Upper lobe of right lung (tissue), 1 donor: ENCODE data around the gene S100A16. TPM values are rescaled to one million over a fixed set of nuclear protein-coding genes. Genes with fewer than 3 reads are reported as not detected.
"Not testable (repeated sequence)": the region's sequence is repeated elsewhere in the genome, so short reads cannot be mapped to it uniquely, and the experiment has no call there.

Experiments used
- ATAC-seq: fragments of 200-7000 bp; cut with Tn5 transposase; one replicate; pipeline ENCODE4 v1.9.1; 2020; ENCODE audit warnings: mild to moderate bottlenecking, moderate library complexity
- DNase-seq: peaks from one replicate; pipeline ENCODE4 v3.0.0-alpha.2; 2020
- H3K27ac ChIP-seq: fragments of 200-600 bp; one replicate; pipeline ENCODE4 v1.8.0; 2022
- H3K27me3 ChIP-seq: fragments of 200-600 bp; one replicate; pipeline ENCODE4 v1.8.0; 2022; ENCODE audit warnings: mild to moderate bottlenecking
- H3K36me3 ChIP-seq: fragments of 200-600 bp; one replicate; pipeline ENCODE4 v1.8.0; 2022
- H3K4me1 ChIP-seq: fragments of 200-600 bp; one replicate; pipeline ENCODE4 v1.8.0; 2022
- H3K4me3 ChIP-seq: fragments of 200-600 bp; one replicate; pipeline ENCODE4 v1.8.0; 2022; ENCODE audit warnings: mild to moderate bottlenecking
- H3K9me3 ChIP-seq: fragments of 200-600 bp; one replicate; pipeline ENCODE4 v1.8.0; 2022
- intact Hi-C: fragments of 100-400 bp; cut with DNase I; formaldehyde crosslinking; loops from one replicate; pipeline ENCODE4 v1.11.0; 2022
- total RNA-seq: library from RNA; stranded (reverse); fragmentation: NEBNext Ultra II Directional; extraction: Animal tissue kit (Norgen Biotek cat#: 25700); gene quantifications from one replicate; pipeline ENCODE4 v1.2.1, GENCODE V29; 2021
- TF ChIP-seq, protein P1 (sequence below): fragments of 200-600 bp; IDR thresholded peaks from one replicate; pipeline ENCODE4 v1.8.0; 2022; ENCODE audit warnings: antibody characterized with exemption
- donor health status: DM: no; HTN: yes; CAD: no; lungs with severe emphysema.

The S100A16 gene
- total RNA-seq, 1 donor from 2014 or later = 69.6 TPM

DNA sequence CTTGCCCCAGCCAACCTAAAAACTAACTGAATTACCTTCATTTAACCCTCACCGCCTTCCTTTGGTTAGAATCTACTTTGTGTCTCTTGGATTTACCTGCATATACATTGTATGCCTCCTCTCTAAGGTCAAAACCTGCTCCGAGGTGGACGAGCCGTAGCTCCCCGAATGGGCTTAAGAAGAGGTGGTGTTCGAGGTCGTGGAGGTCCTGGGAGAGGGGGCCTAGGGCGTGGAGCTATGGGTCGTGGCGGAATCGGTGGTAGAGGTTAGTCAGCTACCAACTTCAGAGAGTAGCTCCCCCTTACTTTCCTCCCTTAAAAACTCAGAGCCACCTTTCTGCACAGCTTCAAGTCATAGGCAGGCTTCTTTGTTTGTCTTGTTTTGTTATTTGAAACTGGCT, 30.2 kb upstream of the S100A16 start:
- Histone ChIP-seq H3K4me1 (peaks cover 19% of the 10 kb centered on the region), H3K9me3 (no peaks in the 10 kb centered on the region), H3K4me3 (no peak overlapping the region), H3K36me3 (peaks cover 92% of the 10 kb centered on the region), H3K27ac (no peak overlapping the region), H3K27me3 (no peaks in the 10 kb centered on the region)
- no peak for ATAC-seq
- TF ChIP-seq, protein P1, sequence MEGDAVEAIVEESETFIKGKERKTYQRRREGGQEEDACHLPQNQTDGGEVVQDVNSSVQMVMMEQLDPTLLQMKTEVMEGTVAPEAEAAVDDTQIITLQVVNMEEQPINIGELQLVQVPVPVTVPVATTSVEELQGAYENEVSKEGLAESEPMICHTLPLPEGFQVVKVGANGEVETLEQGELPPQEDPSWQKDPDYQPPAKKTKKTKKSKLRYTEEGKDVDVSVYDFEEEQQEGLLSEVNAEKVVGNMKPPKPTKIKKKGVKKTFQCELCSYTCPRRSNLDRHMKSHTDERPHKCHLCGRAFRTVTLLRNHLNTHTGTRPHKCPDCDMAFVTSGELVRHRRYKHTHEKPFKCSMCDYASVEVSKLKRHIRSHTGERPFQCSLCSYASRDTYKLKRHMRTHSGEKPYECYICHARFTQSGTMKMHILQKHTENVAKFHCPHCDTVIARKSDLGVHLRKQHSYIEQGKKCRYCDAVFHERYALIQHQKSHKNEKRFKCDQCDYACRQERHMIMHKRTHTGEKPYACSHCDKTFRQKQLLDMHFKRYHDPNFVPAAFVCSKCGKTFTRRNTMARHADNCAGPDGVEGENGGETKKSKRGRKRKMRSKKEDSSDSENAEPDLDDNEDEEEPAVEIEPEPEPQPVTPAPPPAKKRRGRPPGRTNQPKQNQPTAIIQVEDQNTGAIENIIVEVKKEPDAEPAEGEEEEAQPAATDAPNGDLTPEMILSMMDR = no peak
- DNase-seq = no peak
- intact Hi-C loops = no loop called here

DNA sequence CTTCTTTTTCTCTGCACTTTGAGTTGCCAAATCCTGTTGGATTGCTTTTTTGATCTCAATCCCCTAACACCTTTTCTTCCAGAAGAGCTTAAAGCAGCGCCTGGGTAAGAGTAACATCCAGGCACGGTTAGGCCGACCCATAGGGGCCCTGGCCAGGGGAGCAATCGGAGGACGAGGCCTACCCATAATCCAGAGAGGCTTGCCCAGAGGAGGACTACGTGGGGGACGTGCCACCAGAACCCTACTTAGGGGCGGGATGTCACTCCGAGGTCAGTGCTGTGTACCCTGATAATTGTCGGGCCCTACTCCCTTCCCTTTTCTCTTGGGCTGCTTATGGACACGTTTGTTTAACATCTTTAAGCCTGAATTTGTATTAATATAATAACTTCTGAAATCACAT, 29.2 kb upstream of the S100A16 start:
- H3K27me3 ChIP-seq = no peaks in the 10 kb centered on the region
- DNase-seq (no peak), ATAC-seq (no peak)
- TF ChIP-seq, protein P1 = no peak
- no peak overlapping the region for H3K4me3 ChIP-seq
- H3K36me3 ChIP-seq = peaks cover 100% of the 10 kb centered on the region
- H3K9me3 ChIP-seq = no peaks in the 10 kb centered on the region
- peaks cover 17% of the 10 kb centered on the region for H3K4me1 ChIP-seq
- intact Hi-C loops = no loop called here
- no peak overlapping the region for H3K27ac ChIP-seq

DNA sequence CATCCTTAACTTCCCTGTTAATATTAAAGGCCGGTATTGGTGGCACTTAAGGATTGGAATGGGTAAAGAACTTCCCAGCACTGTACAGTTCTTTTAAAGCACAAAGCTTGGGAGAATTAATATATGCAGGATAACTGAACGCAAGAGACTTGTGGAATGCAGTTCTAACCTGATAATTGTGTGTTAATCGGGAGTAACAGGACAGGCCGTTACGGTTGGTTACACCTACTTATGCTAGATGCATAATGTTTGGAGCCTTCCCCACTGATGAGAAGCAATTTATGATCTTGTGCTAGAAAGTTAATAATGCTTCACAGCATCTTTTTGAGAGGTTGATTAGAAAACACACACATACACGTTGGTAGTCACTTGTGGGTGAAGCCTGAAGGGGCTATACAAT, 27.9 kb upstream of the S100A16 start:
- Histone ChIP-seq H3K27me3 (no peaks in the 10 kb centered on the region), H3K4me3 (no peak overlapping the region), H3K27ac (no peak overlapping the region), H3K4me1 (peaks cover 25% of the 10 kb centered on the region), H3K9me3 (no peaks in the 10 kb centered on the region), H3K36me3 (peaks cover 100% of the 10 kb centered on the region)
- intact Hi-C loops = no loop called here
- ATAC-seq (no peak), DNase-seq (no peak)
- TF ChIP-seq, protein P1 = no peak

DNA sequence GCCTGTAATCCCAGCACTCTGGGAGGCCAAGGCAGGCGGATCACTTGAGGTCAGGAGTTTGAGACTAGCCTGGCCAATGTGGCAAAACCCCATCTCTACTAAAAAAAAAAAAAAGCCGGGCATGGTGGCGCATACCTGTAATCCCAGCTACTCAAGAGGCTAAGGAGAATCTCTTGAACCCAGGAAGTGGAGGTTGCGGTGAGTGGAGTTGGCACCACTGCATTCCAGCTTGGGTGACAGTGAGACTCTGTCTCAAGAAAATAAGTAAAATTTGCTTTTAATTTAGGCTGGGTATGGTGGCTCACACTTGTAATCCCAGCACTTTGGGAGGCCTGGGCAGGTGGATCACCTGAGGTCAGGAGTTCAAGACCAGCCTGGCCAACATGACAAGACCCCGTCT, 27.3 kb upstream of the S100A16 start:
- intact Hi-C loops, H3K27me3 ChIP-seq, H3K4me3 ChIP-seq, H3K27ac ChIP-seq, DNase-seq, H3K9me3 ChIP-seq: not testable (repeated sequence)
- H3K36me3 ChIP-seq = peaks cover 93% of the 10 kb centered on the region
- ATAC-seq = peak; percentile 35
- H3K4me1 ChIP-seq = peaks cover 31% of the 10 kb centered on the region

DNA sequence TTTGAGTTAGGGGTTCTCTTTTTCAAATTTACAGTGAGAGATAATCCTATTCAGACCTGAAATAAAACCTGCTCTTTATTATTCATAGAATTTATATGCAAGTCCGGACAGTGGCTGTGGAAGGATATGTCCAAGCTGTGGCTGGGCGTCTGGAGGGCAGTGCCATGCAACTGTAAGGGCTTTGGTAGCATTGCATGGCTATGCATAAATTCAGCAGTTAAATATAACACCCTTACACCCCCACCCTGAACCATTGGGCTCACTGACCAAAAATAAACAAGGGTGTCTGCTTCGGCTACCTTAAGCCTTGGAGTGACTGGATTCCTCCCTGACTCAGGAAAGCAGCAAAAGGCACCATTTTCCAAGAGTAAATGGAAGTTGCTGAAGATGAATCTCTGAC, 26.3 kb upstream of the S100A16 start:
- DNase-seq = no peak
- no peaks in the 10 kb centered on the region for H3K27me3 ChIP-seq

DNA sequence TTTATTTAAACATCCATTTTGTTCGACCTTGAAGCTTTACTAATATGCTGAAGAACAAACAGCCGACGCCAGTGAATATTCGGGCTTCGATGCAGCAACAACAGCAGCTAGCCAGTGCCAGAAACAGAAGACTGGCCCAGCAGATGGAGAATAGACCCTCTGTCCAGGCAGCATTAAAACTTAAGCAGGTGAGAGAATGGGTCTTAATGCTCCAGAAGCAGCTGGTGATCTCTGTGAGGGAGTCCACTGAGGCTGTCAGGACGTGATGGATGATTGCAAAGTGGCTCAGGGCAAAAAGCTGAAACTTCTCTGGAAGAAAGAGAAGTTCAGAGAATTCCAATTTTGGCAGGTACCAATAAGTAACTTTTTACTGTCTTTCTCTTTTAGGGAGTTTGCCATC, 25.3 kb upstream of the S100A16 start:
- peaks cover 28% of the 10 kb centered on the region for H3K4me1 ChIP-seq
- no peaks in the 10 kb centered on the region for H3K9me3 ChIP-seq
- ATAC-seq = no peak
- intact Hi-C loops = no loop called here
- H3K27ac ChIP-seq = no peak overlapping the region
- H3K27me3 ChIP-seq = no peaks in the 10 kb centered on the region
- TF ChIP-seq, protein P1 = no peak
- DNase-seq = no peak
- peaks cover 74% of the 10 kb centered on the region for H3K36me3 ChIP-seq
- no peak overlapping the region for H3K4me3 ChIP-seq

More for the DNA sequence above, 26.3 kb upstream of the S100A16 start:
- Histone ChIP-seq H3K36me3 (peaks cover 84% of the 10 kb centered on the region), H3K4me1 (peaks cover 36% of the 10 kb centered on the region), H3K4me3 (no peak overlapping the region), H3K27ac (no peak overlapping the region), H3K9me3 (no peaks in the 10 kb centered on the region)
- no peak for ATAC-seq
- TF ChIP-seq, protein P1 = no peak
- intact Hi-C loops = no loop called here
